ENCODE measurements around the gene ZNF581.

ZNF581 gene

DNA sequence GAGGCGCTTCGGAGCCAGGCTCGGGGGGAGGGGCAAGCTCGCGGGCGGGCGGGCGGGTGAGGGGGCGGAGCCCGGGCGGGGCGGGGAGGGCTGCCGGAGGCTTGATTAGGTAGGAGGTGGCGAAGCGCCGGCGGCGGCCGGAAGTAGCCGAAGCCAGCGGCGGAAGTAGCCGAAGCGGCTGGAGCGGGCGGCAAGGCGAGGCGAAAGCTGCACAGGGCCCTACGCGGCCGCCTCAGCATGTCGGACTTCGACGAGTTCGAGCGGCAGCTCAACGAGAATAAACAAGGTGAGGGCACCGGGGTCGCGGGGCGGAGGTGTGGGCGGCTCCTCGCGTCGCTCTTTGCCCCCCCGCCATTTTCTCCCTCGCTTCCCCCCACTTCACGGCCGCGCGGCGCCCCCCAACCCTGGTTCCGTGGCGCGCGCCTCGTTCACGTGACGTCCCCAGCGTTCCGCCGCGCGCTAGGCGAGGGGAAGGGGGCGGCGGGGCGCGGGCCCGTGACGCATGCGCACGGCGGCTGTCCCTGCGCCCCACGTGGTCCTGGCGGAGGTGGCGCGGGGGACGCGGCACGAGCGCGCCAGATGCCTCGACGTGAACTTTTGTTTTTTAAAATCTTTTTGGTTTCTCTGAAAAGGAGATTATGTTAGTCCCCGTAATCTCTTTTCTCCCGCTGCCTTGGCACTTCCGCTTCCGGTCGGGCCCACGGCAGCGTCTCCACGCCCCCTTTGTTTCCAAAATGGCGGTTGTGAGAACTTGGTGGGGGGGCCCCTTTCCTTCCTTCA lies 11.6 kb downstream of the ZNF581 start, which contains the start of gene U2AF2:
Gene U2AF2 (plus strand): TSS at position 168 of the 780 bp plus-strand sequence. CDS start 70 bp downstream, at position 238.
- DNase-seq, result peak; percentile 86 to 98 (median 94)
- intact Hi-C loops (cut with DNase I), result loop anchor here (2.0 kb wide), 1 partner anchor 20 kb away; the partner anchor contains the start of gene EPN1

DNA sequence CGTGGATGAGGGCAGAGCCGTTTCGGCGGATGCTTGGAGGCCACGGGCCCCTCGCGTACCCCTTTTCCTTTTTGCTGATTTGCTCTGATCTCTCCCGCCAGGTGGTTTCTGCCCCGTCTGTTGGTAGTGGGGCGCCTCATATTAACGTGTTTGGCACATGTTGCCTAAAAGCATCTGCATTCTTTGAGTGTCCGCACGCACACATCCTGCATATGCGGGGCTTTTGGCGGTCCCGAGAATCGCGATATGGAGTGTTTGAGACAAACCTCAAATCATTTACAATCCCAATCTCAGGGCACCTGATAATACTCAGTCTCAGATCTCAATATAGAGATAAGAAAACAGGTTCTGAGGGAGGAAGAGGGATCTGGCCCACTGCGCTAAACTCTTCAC lies 12.2 kb downstream of the ZNF581 start:
- no peak for DNase-seq
- intact Hi-C loops (cut with DNase I), result loop anchor here (2.0 kb wide), 1 partner anchor 19 kb away; the partner anchor contains the start of gene EPN1

- intact Hi-C loops (cut with DNase I), result no loop called here
- DNase-seq, result no peak
These were observed 13.1 kb downstream of the ZNF581 start for GRCh38 chr19:55656552-55656951.

DNA sequence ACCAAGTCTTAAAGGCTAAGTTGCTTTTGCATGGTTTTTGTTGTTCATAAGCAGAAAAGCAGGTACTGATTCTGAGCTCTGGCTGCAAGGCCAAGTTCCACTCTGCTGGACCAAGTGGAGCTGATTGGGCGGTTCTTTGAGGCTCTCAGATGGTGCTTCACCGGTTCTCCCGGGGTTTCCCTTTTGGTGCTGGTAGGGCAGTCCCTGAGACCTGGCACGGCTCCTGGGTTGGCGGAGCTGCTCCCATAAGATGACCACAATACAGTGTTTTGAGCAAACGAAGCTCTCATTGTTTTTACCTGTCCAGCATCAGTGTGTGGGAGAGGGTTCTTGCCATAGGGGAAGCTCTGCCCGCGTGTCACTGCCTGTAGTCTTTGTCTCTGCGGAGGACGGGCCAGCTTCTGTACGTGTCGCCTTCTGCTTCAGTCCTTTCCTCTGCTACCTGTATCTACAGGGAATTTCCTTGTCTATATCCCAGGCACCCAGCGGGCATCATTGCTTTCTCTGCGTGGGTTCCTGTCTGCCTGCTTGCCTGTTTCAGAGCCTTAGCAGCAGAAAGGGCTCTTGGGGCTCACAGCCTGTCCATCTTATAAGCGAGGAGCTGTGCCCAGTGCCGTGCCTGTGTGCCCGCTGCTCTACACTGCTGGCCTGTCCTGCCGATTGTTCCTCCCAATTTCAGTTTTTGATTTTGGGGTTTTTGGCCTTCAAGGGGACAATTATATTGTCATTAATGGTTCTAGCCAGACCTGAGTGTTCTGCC lies 13.7 kb downstream of the ZNF581 start:
- intact Hi-C loops (cut with DNase I), result no loop called here
- DNase-seq, result peak in 1 of 42 donors; percentile 21

GRCh38 chr19:55658846-55659459 lies 15.5 kb downstream of the ZNF581 start:
- intact Hi-C loops (cut with DNase I), result no loop called here
- no peak for DNase-seq

DNA sequence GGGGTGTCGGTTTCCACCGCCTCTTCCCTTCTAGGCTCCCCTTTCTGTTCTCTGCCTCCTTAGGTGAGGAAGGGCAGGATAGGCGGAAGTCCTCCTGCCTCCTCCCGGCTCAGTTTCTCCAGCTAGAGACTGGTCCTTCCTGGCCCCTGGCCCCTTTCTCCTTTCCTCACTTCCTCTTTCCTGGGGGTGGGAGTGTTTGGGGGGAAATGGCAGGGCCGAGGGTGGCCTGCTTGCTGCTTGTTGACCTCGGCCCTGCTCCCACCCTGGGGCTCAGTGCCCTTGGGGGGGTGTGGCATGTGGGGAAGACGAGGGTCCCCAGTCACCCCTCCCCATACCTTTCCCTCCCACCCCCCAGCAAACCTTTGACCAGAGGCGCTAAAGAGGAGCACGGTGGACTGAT lies 16.4 kb downstream of the ZNF581 start:
- intact Hi-C loops (cut with DNase I), result no loop called here
- no peak for DNase-seq

DNA sequence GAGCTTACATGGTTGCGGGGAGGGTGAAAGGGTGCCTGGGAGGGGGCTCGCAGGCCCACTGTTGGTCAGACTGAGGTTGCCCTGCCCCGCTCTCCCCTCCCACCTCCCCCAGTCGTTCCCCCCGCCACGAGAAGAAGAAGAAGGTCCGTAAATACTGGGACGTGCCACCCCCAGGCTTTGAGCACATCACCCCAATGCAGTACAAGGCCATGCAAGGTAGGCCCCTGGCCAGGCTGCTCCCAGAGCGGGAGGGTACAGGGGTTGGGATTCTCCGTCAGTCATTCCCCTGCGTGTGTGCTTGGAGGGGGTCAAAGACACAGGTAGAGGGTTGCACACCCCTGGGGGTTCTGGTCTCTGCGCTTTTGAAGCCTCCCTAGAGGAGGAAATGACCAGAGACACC lies 17.0 kb downstream of the ZNF581 start:
- no peak for DNase-seq
- intact Hi-C loops (cut with DNase I), result no loop called here

- no peak for DNase-seq
- intact Hi-C loops (cut with DNase I), result no loop called here
These were observed 17.5 kb downstream of the ZNF581 start for GRCh38 chr19:55660991-55661390.

DNA sequence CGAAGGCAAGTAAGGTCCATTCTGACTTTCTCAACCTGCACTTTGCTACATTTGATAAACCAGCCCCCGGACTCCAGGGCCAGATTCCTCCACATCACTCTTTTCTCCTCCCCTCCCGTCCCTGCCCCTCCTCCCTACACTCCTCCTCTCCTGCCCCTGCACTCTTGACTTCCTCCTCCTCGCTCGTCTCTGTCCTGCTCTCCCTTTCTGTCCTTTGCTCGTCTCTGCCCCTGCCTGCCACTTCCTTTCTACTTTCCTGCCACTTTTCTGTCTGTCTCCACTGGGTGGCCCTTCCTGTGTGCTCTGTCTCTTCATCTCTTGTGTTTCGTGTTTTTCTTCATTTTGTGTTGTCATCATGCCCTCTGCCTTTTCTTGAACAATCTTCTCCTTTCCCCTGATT lies 18.4 kb downstream of the ZNF581 start:
- no peak for DNase-seq
- intact Hi-C loops (cut with DNase I), result no loop called here

DNA sequence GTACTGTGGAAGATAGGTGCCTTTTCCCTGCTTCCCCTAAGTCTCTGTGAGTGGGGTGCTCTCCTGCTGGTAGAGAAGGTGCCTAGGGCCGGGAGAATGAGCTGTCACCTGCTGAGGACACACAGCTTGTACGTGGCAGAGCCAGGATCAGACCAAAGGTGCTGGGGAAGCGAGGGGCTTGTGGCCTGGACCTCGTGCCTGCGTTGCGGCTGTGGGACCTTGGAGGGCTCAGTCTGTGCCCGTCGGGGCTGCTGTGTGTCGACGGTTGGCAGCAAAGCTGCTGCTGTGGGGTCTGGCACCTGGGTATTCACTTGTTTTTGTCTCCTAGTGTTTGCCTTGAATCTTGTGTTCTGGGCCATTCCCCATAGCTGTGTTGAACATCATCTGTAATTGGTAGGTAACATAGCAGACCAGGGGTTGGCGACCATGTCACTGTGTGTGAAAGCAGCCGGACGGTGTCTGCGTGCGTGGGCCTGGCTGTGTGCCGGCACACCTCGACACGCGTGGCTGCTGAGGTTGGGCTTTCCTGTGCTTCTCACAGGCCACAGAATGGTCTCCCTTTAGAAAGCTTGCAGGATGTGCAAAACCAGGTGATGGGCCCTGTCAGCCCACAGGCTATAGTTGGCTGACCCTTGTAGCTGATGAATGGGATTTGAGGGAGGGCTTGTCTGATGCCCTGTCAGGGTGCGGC lies 20.5 kb downstream of the ZNF581 start:
- intact Hi-C loops (cut with DNase I), result no loop called here
- no peak for DNase-seq

GRCh38 chr19:55666343-55667005 lies 23.0 kb downstream of the ZNF581 start:
- intact Hi-C loops (cut with DNase I), result no loop called here

DNA sequence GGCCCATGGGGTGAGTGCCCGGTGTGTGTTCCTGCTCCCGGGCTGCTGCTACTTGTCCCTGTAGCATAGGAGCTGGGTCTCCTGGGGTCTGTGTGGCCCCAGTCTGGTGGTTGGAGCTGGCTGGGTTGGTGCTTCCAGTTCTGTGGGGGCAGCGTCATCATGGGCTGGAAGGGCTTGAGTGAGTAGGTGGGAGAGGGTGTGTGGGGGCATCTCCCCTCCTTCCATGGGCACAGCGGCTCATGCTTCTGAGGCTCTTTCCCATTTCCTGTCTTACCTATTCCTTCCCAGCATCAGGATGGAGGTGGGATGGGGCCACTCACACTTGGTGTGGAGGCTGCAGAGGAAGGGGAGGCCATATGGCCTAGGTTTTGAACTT lies 23.5 kb downstream of the ZNF581 start:
- no peak for DNase-seq
- intact Hi-C loops (cut with DNase I), result no loop called here

More at GRCh38 chr19:55666343-55667005, 23.0 kb downstream of the ZNF581 start:
- no peak for DNase-seq

GRCh38 chr19:55667511-55667910 lies 24.1 kb downstream of the ZNF581 start:
- DNase-seq, result peak in 7 of 42 donors; percentile 22 to 57 (median 39)
- intact Hi-C loops (cut with DNase I), result no loop called here

- DNase-seq, result peak; percentile 43 to 93 (median 74)
- intact Hi-C loops (cut with DNase I), result no loop called here
These were observed 24.5 kb downstream of the ZNF581 start for GRCh38 chr19:55667958-55668357.

DNA sequence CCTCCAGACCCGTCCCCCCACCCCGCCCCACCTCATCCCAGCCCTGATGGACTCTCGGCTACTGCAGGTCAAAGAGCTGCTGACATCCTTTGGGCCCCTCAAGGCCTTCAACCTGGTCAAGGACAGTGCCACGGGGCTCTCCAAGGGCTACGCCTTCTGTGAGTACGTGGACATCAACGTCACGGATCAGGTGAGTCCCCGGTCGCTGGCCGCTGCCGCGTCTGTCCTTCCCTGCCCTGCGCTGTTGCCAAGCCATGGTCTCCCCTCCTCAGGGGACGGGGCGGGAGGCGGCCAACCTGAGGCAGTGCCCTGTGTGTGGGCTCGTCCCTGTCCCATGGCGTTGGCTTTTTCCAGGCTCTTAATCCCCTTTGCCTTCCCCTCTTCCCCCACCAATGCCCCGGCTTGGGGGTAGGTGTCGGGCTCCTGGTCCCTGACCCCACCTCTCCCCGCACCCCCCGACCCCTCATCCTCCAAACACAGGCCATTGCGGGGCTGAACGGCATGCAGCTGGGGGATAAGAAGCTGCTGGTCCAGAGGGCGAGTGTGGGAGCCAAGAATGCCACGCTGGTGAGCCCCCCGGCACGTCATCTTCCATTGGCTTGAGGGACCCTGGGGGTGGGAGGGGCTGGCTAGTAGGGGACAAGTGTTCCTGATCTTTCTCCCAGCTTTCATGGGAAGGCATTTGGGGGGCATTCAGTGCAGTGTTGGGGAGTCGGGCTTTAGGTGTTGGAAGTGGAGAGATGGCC lies 25.3 kb downstream of the ZNF581 start:
- intact Hi-C loops (cut with DNase I), result no loop called here
- no peak for DNase-seq

DNA sequence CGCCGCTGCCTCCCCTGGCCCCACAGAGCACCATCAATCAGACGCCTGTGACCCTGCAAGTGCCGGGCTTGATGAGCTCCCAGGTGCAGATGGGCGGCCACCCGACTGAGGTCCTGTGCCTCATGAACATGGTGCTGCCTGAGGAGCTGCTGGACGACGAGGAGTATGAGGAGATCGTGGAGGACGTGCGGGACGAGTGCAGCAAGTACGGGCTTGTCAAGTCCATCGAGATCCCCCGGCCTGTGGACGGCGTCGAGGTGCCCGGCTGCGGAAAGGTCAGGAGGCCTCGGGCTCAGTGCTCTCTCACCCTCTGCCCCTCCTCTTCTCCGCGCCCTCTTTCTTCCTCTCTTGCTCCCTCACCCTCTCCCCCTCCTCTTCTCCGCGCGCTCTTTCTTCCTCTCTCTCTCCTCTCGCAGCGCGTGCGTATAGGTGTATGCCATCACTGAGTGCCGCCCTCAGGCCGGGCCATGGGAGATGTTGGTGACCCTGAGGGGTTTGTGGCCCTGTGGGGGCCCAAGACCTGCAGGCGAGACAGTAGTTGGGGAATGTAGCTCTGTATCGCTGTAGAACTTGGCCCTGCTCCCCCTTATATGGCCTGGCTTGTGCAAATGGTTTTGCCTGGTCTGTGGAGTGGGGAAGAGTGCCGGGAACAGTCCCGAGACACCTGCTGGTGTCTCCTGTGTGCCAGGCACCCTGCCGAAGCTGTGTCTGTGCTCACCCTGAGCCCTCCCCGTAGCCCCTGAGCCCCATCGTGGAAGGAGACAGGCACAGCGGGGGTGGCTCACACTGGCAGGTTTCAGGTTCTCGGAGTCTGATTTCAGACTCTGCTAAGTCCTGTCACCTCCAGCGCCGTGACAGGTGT lies 26.2 kb downstream of the ZNF581 start:
- DNase-seq, result peak; percentile 39 to 92 (median 74)
- intact Hi-C loops (cut with DNase I), result no loop called here
